Omental fat pad (tissue), 4 donors: ENCODE measurements around the gene TMSB4X. TPM values are rescaled to one million over a fixed set of nuclear protein-coding genes. Genes with fewer than 3 reads are reported as not detected.
"Not testable (repeated sequence)": the region's sequence is repeated elsewhere in the genome, so short reads cannot be mapped to it uniquely, and the experiment has no call there.

Experiments used
- ATAC-seq: fragments of 150-250 bp; one replicate; pipeline ENCODE4 v1.9.1; 2016; ENCODE audit warnings: mild to moderate bottlenecking, moderate library complexity; ENCODE audit not compliant: low FRiP score
- DNase-seq: peaks from one replicate; pipeline ENCODE4 v3.0.0-alpha.2; 2019; ENCODE audit warnings: low spot score
- total RNA-seq, 4 donors: library from RNA; depleted of rRNA; stranded (reverse); fragments of >200 nt; gene quantifications; one replicate each; pipeline ENCODE4 v1.1.0, GENCODE V29; 2016
- TF ChIP-seq, protein P1 (sequence below), 3 donors: fragments of 450-650 bp; IDR thresholded peaks; one replicate each; pipeline ENCODE4 v1.5.1; 2016 to 2017; ENCODE audit warnings: antibody characterized with exemption in 3 of 3, mild to moderate bottlenecking in 3 of 3, moderate library complexity in 2 of 3

Gene TMSB4X
- total RNA-seq, 4 donors from 2014 or later, result 3,948 to 5,890 (median 5,138) TPM

DNA sequence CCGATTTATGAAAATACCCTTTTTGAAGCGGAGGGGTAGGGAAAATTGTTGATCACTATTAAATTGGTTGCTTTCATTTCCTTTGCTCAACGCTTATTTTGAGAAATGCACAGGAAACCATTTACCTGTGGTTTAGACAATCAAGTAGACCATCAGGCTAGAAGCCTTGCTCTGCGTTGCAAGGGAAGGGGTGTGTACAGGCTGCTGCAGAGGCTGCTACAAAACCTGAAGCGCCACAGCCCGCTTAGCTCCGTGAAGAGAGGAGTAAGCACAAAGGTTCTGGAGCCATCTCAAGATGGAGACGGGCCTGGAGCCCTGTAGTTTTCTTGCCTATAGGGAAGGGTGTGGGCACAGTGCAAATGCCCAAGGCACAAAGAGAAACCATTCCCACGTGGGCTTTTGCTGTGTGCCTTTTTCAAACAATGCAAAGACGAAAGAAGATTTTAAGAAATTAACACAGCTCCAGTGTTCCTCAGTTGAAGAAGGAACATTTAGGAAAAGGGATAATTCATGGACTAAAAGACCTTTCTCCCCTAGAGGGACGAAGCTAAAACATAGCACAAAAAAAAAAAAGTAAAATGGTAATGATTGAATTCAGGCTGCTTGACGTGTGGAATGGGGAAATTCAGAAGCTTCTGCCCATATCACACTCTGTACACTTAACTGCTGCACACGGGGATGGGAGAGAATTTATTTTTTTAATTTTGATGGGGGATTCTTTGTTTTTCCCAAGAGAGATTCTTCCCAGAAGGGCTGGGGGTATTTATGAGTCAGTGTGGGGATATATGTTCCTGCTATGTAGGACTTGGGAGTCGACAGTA is 3.5 kb downstream of the TMSB4X start:
- ATAC-seq (peak; percentile 26), DNase-seq (no peak)
- TF ChIP-seq, protein P1, sequence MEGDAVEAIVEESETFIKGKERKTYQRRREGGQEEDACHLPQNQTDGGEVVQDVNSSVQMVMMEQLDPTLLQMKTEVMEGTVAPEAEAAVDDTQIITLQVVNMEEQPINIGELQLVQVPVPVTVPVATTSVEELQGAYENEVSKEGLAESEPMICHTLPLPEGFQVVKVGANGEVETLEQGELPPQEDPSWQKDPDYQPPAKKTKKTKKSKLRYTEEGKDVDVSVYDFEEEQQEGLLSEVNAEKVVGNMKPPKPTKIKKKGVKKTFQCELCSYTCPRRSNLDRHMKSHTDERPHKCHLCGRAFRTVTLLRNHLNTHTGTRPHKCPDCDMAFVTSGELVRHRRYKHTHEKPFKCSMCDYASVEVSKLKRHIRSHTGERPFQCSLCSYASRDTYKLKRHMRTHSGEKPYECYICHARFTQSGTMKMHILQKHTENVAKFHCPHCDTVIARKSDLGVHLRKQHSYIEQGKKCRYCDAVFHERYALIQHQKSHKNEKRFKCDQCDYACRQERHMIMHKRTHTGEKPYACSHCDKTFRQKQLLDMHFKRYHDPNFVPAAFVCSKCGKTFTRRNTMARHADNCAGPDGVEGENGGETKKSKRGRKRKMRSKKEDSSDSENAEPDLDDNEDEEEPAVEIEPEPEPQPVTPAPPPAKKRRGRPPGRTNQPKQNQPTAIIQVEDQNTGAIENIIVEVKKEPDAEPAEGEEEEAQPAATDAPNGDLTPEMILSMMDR (IDR thresholded peaks at IDR 0.05), result no peak

DNA sequence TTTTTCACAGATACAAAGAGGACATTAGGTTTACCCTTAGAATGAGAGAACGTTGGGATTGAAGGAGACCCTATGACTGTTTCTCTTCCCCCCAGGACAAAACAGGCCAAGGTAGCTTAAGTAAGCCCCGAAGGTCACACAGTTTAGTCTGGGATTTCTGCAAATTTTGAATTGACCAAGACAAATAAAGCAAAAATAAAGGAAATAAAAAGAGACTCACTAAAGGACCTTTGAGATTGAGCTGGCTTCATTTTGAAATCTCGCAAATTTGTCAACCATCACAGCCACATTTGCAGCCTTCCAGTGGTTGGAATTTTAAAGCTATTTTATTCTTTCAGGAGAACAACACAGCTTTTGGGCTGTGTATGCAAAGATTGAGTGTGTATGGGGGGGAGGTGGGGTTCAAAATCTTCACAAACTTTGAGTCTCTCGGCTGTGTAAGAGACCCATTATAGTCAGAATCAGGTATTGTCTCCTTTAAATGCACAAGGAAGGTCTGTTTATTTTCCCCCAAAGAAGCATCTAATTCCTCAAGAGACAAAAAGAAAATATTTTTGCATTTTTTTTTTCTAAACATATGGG is 4.2 kb downstream of the TMSB4X start:
- TF ChIP-seq, protein P1 (IDR thresholded peaks at IDR 0.05), result no peak
- ATAC-seq, result no peak
- no peak for DNase-seq

DNA sequence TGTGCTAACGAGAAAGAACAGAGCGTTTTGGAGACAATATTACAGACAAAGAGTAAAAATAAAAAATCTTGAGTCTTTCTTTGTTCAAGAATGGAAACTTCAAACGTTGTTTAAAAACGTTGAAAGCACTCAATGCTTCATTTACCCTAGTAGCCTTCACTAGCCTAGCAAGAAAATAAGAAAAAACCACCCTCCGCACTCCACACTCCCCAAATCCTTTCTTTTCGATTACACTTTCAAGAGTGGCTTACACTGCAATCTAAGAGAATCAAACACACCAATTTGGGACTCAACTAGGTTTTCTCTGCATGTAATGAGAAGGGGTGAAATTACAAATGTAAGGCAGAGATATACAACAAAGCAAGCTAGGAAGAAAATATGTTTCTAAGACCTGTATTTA is 4.7 kb downstream of the TMSB4X start:
- no peak for ATAC-seq
- TF ChIP-seq, protein P1 (IDR thresholded peaks at IDR 0.05), result no peak
- DNase-seq, result no peak

DNA sequence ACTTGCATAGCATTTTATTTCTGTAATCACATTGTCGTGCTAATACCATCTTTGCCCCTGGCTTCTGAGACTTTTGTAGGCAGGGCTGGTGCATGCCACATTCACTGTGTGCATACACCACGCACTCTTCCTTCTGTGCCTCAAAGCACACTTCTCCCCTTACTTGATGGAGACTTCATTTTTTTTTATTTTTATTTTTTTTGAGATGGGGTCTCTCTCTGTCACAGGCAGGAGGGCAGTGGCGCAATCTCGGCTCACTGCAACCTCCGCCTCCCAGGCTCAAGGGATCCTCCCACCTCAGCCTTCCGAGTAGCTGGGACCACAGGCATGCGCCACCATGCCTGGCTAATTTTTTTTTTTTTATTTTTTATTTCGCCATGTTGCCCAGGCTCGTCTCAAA is 5.1 kb downstream of the TMSB4X start:
- ATAC-seq, DNase-seq: not testable (repeated sequence)

DNA sequence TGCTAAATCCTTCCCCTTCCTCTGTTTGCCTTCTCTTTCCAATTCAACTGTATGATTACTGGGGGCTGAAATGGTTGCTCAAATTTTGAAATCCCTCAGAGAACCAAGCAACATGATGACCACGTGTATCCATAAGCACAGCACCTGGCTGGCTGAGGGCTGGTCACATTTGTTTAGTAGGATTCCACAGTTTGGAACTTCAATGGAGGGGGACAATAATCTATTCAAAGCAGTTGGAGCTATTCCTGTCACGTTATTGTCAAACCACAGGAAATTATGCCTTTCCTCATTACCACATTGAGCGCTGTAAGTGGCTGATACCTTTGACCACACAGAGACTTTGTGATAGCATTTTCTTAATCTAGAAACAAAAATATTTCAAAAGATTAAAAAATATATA is 7.0 kb downstream of the TMSB4X start:
- DNase-seq, result no peak
- ATAC-seq, result no peak
- TF ChIP-seq, protein P1 (IDR thresholded peaks at IDR 0.05), result no peak

DNA sequence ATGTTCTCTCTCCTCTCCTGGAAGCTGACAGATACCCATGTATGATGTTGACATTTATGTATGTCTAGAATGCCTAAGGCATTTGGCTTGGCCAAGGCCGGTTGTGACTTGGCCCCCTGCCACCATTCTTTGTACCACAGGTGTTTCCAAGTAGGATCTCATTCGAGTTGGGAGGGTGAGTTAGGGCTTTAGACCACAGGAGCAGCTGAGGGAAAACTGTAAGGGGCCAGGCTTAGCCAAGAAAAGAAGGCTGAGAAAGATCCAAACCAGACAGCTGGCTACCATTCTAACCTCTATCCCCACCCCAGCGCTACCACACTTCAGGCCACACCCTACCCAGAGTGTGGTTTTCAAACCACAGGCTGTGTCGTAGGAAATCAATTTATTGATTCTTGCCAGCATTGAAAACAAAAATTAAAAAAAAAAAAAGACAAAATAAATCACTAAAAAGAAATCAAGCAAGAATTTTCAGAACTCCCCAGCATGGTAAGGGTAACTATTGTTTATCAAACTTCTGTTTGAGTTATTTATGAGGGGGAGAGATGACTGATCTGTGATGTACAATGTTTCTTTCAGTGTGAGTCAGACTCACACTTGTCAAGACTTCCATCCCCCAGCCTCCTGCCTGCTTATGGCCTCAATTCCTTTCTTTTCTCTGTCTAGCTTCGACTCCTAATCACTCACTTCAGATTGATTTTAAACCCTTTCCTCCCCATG is 9.9 kb downstream of the TMSB4X start:
- TF ChIP-seq, protein P1 (IDR thresholded peaks at IDR 0.05), result no peak
- DNase-seq, result no peak

DNA sequence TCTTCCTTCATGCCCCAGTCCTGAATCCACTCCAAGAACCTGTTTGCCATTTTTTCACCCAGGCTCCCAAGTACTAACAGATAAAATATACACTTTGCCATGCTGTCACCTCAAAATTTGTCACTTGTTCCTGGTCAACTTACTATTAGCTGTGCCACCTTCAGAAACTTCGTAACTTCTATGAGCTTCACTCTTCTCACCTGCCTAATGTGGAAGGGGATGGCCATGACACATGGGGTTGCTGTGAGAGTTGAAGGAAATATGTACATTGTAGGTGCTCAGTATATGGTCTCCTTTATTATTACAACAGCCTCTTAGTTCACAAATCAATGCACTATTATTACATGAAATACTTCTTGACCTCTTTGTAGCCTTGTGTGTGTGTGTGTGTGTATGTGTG is 10.4 kb downstream of the TMSB4X start:
- no peak for ATAC-seq
- no peak for DNase-seq
- TF ChIP-seq, protein P1 (IDR thresholded peaks at IDR 0.05), result no peak

More for the DNA sequence above, 9.9 kb downstream of the TMSB4X start:
- no peak for ATAC-seq
